ENCODE measurements around the gene TMEM217. TPM values are rescaled to one million over a fixed set of nuclear protein-coding genes. Genes with fewer than 3 reads are reported as not detected.

Gene TMEM217
- total and polyA plus RNA-seq, 2 of the 4 experiments (the other 2 are of a cell fraction): 1.4 to 3.5 TPM

DNA sequence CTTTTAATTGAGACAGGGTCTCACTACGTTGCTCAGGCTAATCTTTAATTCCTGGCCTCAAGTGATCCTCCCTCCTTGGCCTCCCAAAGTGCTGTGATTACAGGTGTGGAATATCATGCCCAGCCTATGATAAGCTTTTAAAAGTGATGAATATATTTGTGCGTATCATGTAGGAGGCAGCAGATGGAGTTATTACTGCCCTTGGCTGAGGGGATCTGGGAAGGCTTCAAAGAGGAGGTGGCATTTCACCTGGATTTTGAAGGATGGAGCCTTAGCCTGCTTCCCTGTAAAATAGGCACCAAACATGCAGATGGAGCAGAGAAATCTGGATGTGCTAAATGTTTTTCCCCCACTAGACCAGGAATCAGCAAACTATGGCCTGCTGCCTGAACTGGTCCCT lies 77.9 kb downstream of the TMEM217 start:
- ChIA-PET POLR2A (ENCODE audit: unreplicated experiment) (no interaction called here), CTCF (no interaction called here)
- in situ Hi-C loops (cut with MboI; ENCODE audit: low sequenced_read_pairs): no loop called here
- Histone ChIP-seq H2BK20ac (ENCODE audit: low read depth, low read length) (no peak overlapping the region), H3K9me3 (ENCODE audit: control insufficient read depth, insufficient read depth, low read length) (no peaks in the 10 kb centered on the region), H3K4me3 (ENCODE audit: insufficient read depth, low read depth, low read length) (no peak overlapping the region), H3K4ac (ENCODE audit: low read depth, low read length) (no peak overlapping the region), H3K9ac (ENCODE audit: low read depth, low read length) (no peak overlapping the region), H2AFZ (replicated peaks; ENCODE audit: low read length, poor library complexity) (no peak overlapping the region), H3K27ac (ENCODE audit: insufficient read depth, low read length) (no peak overlapping the region), H3K36me3 (ENCODE audit: control insufficient read depth, insufficient read depth, low read length) (peaks cover 5% of the 10 kb centered on the region; the same call in 1 of the 2 replicates), H3K56ac (ENCODE audit: extremely low read depth, insufficient read depth, low read length) (no peak overlapping the region), H2BK5ac (ENCODE audit: low read depth, low read length, poor library complexity, severe bottlenecking) (no peak overlapping the region), H4K91ac (ENCODE audit: insufficient read depth, low read depth, low read length) (no peak overlapping the region), H3K18ac (ENCODE audit: low read depth, low read length) (no peak overlapping the region), H4K5ac (ENCODE audit: low read depth, low read length) (no peak overlapping the region), H3K27me3 (ENCODE audit: control insufficient read depth, insufficient read depth, low read length) (no peaks in the 10 kb centered on the region), H4K20me1 (ENCODE audit: insufficient read depth, low read length) (peaks cover 2% of the 10 kb centered on the region; the same call in 1 of the 2 replicates), H3K4me1 (ENCODE audit: control insufficient read depth, insufficient read depth, low read length) (no peaks in the 10 kb centered on the region), H3K4me2 (ENCODE audit: low read depth, low read length) (no peak overlapping the region), H3K9me1 (ENCODE audit: insufficient read depth, low read length) (no peaks in the 10 kb centered on the region), H3K23ac (ENCODE audit: low read depth, low read length) (no peak overlapping the region), H2AK9ac (replicated peaks; ENCODE audit: low read depth, low read length, poor library complexity) (no peak overlapping the region), H2BK120ac (ENCODE audit: low read depth, low read length) (no peak overlapping the region), H4K8ac (ENCODE audit: low read depth in 2 of 2, low read length in 2 of 2) (no peak overlapping the region), H2AK5ac (ENCODE audit: low read depth, low read length) (no peak overlapping the region), H3K14ac (replicated peaks; ENCODE audit: low read depth, low read length) (no peak overlapping the region), H2BK15ac (ENCODE audit: low read depth, low read length) (no peak overlapping the region), H3K79me1 (ENCODE audit: low read depth in 1 of 2, low read length in 2 of 2) (no peaks in the 10 kb centered on the region)
- TF ChIP-seq, protein P1, sequence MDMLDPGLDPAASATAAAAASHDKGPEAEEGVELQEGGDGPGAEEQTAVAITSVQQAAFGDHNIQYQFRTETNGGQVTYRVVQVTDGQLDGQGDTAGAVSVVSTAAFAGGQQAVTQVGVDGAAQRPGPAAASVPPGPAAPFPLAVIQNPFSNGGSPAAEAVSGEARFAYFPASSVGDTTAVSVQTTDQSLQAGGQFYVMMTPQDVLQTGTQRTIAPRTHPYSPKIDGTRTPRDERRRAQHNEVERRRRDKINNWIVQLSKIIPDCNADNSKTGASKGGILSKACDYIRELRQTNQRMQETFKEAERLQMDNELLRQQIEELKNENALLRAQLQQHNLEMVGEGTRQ (IDR thresholded peaks at IDR 0.05; ENCODE audit: low read depth, low read length): no peak
- TF ChIP-seq, protein P2, sequence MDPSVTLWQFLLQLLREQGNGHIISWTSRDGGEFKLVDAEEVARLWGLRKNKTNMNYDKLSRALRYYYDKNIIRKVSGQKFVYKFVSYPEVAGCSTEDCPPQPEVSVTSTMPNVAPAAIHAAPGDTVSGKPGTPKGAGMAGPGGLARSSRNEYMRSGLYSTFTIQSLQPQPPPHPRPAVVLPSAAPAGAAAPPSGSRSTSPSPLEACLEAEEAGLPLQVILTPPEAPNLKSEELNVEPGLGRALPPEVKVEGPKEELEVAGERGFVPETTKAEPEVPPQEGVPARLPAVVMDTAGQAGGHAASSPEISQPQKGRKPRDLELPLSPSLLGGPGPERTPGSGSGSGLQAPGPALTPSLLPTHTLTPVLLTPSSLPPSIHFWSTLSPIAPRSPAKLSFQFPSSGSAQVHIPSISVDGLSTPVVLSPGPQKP (IDR thresholded peaks at IDR 0.05; ENCODE audit: borderline replicate concordance, low read depth, low read length): no peak
- TF ChIP-seq RFX5 (IDR thresholded peaks at IDR 0.05; ENCODE audit: low read depth, low read length) (no peak), POLR2A (IDR thresholded peaks at IDR 0.05; ENCODE audit: low read depth, low read length) (no peak), FOS (IDR thresholded peaks at IDR 0.05; ENCODE audit: low read depth, low read length) (no peak), BHLHE40 (IDR thresholded peaks at IDR 0.05; ENCODE audit: low read depth, low read length) (no peak), MXI1 (IDR thresholded peaks at IDR 0.05; ENCODE audit: borderline replicate concordance, low read depth, low read length) (no peak), RCOR1 (IDR thresholded peaks at IDR 0.05; ENCODE audit: insufficient replicate concordance, low read length) (no peak), NFE2L2 (IDR thresholded peaks at IDR 0.05; ENCODE audit: low read depth, low read length) (no peak), MAFK (IDR thresholded peaks at IDR 0.05; ENCODE audit: low read depth, low read length) (no peak), CEBPB (IDR thresholded peaks at IDR 0.05; ENCODE audit: low read depth, low read length) (no peak)
- DNase-seq: no peak
- intact Hi-C loops (cut with micrococcal nuclease): no loop called here
- BruUV-seq (replicated peaks): no TSS peak
- WGBS, 2 experiments (ENCODE audit: extremely low coverage in 2 of 2, insufficient read length in 1 of 2): no CpG with 5 or more reads among the region's 2 CpGs
- dilution Hi-C loops (cut with HindIII; ENCODE audit: low sequenced_read_pairs, unreplicated experiment): no loop called here
- ATAC-seq (ENCODE audit: low read depth): no peak

Measured in IMR-90 (cell line).